Measurements from ENCODE around the gene UBTD2. TPM values are rescaled to one million over a fixed set of nuclear protein-coding genes. Genes with fewer than 3 reads are reported as not detected.

Gene UBTD2
- total RNA-seq, 1 experiment from 2014 or later: 42.6 TPM

- Histone ChIP-seq H2BK12ac (ENCODE audit: insufficient read length, low read depth, low read length) (no peak overlapping the region), H2AK5ac (ENCODE audit: insufficient read length, low read length) (no peak overlapping the region), H2AFZ (ENCODE audit: low read length) (no peak overlapping the region), H3K14ac (ENCODE audit: insufficient read depth, low read length) (no peak overlapping the region), H2BK20ac (ENCODE audit: low read depth, low read length, poor library complexity, severe bottlenecking) (no peak overlapping the region), H4K8ac (replicated peaks; ENCODE audit: insufficient read length, low read depth, low read length) (no peak overlapping the region), H3K27me3 (ENCODE audit: insufficient read depth, low read length) (no peaks in the 10 kb centered on the region), H4K91ac (ENCODE audit: insufficient read length, low read depth, low read length) (no peak overlapping the region), H3K9ac (ENCODE audit: extremely low read depth, insufficient read length, low read length) (no peak overlapping the region), H4K20me1 (ENCODE audit: control insufficient read depth, insufficient read depth, insufficient read length) (no peaks in the 10 kb centered on the region), H3K23me2 (ENCODE audit: insufficient read length, low read depth, low read length, poor library complexity, severe bottlenecking) (peaks cover 6% of the 10 kb centered on the region), H3K4me1 (ENCODE audit: insufficient read depth, low read length) (peaks cover 6% of the 10 kb centered on the region; the same call in 1 of the 2 replicates), H3K79me2 (ENCODE audit: insufficient read depth, low read length) (peaks cover 56% of the 10 kb centered on the region; the same call in 1 of the 2 replicates), H3K4ac (ENCODE audit: low read depth, low read length) (no peak overlapping the region), H3K56ac (ENCODE audit: insufficient read length, low read depth, low read length) (no peak overlapping the region), H4K5ac (ENCODE audit: insufficient read length, low read depth, low read length) (no peak overlapping the region), H3K79me1 (ENCODE audit: insufficient read depth, low read depth, low read length, poor library complexity, severe bottlenecking) (peaks cover 6% of the 10 kb centered on the region), H3K23ac (ENCODE audit: insufficient read length, low read depth, low read length) (no peak overlapping the region), H3K9me3 (ENCODE audit: control insufficient read depth, low read depth, low read length) (no peaks in the 10 kb centered on the region), H3K27ac (ENCODE audit: insufficient read length, low read depth, low read length) (no peak overlapping the region), H3K18ac (ENCODE audit: insufficient read length, low read depth, low read length) (no peak overlapping the region), H2BK120ac (ENCODE audit: low read depth, low read length, poor library complexity, severe bottlenecking) (no peak overlapping the region), H3K4me2 (ENCODE audit: insufficient read depth, insufficient read length, low read length) (no peak overlapping the region), H2BK5ac (ENCODE audit: insufficient read length, low read length) (no peak overlapping the region), H3T11ph (ENCODE audit: low read length) (no peak overlapping the region), H2BK15ac (ENCODE audit: low read depth, low read length) (no peak overlapping the region)
- Mint-ChIP-seq H3K9me3 (no peaks in the 10 kb centered on the region; a peak in 1 of 5 replicates), H3K4me1 (peaks cover 35 to 48% of the 10 kb centered on the region in 2 experiments), H3K27me3 (ENCODE audit: low read depth) (no peaks in the 10 kb centered on the region), H3K4me3 (no peak overlapping the region), H3K27ac (no peak overlapping the region), H3K36me3 (ENCODE audit: insufficient read depth in 1 of 3, low read depth in 3 of 3) (peaks cover 0 to 21% (median 12%) of the 10 kb centered on the region in 3 experiments; a peak in 5 of 7 replicates)
- no CpG with 5 or more reads among the region's 5 CpGs for WGBS (ENCODE audit: extremely low coverage, insufficient read length, low lambda C conversion rate)
- no peak for DNase-seq
- no peak for TF ChIP-seq CTCF (conservative IDR thresholded peaks at IDR 0.05)
Measured at GRCh38 chr5:172280317-172280716, 3.2 kb downstream of the UBTD2 start.
